MM.1S (cell line): ENCODE results near the gene CDK11B.

ENCODE experiments used
- EZH2 ChIP-seq: fragments of 300-600 bp; sonication (generic); optimal IDR thresholded peaks from 2 replicates; pipeline ENCODE3; 2017; ENCODE audit warnings: low read depth, mild to moderate bottlenecking, antibody characterized with exemption, low read length, mixed read lengths
- TF ChIP-seq, protein P1 (sequence below): fragments of 300-600 bp; sonication (generic); IDR thresholded peaks from 2 replicates; pipeline ENCODE4 v1.5.1; 2016; ENCODE audit warnings: antibody characterized with exemption, low read length, mixed read lengths

DNA sequence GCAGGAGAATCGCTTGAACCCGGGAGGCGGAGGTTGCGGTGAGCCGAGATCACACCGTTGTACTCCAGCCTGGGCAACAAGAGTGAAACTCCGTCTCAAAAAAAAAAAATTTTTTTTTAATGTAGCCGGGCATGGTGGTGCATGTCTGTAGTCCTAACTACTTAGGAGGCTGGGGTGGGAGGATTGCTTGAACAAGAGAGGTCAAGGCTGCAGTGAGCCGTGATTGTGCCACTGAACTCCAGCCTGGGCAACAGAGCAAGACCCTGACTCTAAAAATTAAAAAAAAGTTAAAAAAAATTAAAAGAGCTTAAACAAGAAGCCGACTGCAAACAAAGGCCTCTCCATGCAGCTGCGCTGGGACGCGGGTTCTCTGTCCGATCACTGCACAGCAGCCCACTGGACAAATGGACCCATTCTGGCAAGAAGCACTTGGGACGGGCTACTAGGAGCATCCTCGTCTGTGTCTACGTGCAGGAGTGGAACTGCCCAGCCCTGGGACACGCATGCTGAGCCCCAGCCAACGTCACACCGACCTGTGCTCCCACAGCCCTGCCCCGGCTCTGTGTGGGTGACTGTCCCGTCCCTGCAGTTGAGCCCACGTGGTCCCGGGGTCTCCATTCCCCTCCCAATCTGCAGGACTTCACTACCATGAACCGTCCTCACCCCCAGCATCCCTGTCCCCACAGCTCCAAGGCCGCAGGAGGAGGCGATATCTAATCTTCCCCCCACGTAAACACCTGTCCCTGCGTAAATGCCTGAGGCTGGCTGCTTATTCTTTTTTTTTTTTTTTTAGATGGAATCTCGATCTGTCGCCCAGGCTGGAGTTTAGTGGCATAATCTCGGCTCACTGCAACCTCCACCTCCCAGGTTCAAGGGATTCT is 21.5 kb upstream of the CDK11B start:
- TF ChIP-seq, protein P1, sequence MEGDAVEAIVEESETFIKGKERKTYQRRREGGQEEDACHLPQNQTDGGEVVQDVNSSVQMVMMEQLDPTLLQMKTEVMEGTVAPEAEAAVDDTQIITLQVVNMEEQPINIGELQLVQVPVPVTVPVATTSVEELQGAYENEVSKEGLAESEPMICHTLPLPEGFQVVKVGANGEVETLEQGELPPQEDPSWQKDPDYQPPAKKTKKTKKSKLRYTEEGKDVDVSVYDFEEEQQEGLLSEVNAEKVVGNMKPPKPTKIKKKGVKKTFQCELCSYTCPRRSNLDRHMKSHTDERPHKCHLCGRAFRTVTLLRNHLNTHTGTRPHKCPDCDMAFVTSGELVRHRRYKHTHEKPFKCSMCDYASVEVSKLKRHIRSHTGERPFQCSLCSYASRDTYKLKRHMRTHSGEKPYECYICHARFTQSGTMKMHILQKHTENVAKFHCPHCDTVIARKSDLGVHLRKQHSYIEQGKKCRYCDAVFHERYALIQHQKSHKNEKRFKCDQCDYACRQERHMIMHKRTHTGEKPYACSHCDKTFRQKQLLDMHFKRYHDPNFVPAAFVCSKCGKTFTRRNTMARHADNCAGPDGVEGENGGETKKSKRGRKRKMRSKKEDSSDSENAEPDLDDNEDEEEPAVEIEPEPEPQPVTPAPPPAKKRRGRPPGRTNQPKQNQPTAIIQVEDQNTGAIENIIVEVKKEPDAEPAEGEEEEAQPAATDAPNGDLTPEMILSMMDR, result no peak
- TF ChIP-seq EZH2, result no peak
